Measurements from ENCODE around the gene XPNPEP1. TPM values are rescaled to one million over a fixed set of nuclear protein-coding genes. Genes with fewer than 3 reads are reported as not detected.

The XPNPEP1 gene
- total RNA-seq, 1 donor from 2014 or later, result 79.4 TPM

DNA sequence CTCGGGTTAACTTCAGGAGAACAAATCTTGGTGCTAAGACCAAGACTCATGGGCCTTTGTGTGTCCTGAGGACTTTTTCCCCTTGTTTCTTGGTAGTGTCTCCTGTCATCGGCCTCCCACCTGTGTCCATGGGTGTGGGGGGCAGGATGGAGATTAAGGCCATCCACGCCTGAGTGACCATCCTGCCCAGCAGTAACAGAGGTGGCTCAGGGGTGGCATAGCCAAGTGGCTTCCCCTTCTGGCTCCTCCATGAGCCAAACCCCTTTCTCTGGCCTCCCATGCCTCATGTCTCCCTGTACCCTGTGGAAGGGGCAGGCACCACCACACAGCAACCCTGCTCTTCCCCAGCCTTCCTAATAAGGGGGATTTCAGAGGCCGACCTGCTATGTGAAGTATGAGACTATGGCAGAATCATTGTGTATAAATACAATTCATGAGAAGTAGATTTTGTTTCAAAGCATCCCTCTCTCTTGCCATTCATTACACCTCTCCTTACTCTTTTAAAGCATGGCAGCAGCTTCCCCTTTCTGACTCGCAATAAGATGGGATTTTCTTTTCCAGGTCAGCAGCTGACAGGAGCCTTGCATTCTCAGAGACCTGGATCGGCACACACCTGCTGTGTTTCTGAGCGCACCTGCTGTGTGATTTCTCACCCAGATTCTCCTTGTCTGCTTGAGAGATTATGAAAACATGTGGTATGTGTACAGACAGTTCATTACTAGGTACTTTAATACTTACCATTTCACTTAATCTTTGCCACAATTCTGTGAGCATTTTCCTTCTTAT is 102.5 kb downstream of the XPNPEP1 start:
- Mint-ChIP-seq H3K4me3 (ENCODE audit: low read depth) (no peak overlapping the region), H3K27me3 (ENCODE audit: low read depth) (no peaks in the 10 kb centered on the region), H3K9me3 (no peaks in the 10 kb centered on the region), H3K4me1 (ENCODE audit: low read depth) (no peaks in the 10 kb centered on the region), H3K36me3 (ENCODE audit: low read depth) (no peaks in the 10 kb centered on the region), H3K27ac (no peak overlapping the region)
- DNase-seq (ENCODE audit: low spot score), result no peak
- intact Hi-C loops (cut with micrococcal nuclease), result no loop called here

DNA sequence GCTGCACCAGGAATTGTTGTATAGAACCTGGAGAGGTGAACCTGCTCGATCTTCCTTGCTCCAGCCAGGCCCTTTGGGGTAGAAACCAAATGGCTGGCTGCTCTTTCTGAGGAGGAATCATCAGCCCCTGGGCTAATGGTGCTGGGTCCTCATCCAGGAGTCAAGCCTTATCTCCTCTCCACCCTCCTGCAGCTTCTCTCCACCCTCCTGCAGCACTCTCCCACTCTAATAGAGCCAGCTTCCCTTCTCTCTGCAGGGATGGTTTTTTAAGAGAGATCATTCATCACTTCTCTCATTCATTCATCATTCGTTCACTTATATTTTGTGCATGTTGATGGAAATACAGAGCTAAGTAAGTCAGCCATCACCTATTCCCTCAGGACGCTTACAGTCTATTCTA is 103.5 kb downstream of the XPNPEP1 start:
- H3K4me1 Mint-ChIP-seq (ENCODE audit: low read depth), result no peaks in the 10 kb centered on the region
- H3K9me3 Mint-ChIP-seq, result no peaks in the 10 kb centered on the region
- intact Hi-C loops (cut with micrococcal nuclease), result no loop called here
- DNase-seq (ENCODE audit: low spot score), result no peak
- H3K27me3 Mint-ChIP-seq (ENCODE audit: low read depth), result no peaks in the 10 kb centered on the region
- H3K4me3 Mint-ChIP-seq (ENCODE audit: low read depth), result no peak overlapping the region
- no peaks in the 10 kb centered on the region for H3K36me3 Mint-ChIP-seq (ENCODE audit: low read depth)
- H3K27ac Mint-ChIP-seq, result no peak overlapping the region

Other genes starting within 250 kb of the XPNPEP1 start
- 37.8 and 47.4 TPM in 2 replicates for gene ADD3, start 84.5 kb upstream of the XPNPEP1 start, total RNA-seq

All from activated T-helper 2 cell treated with anti-CD3 and anti-CD28 coated beads, Interferon-gamma antibody, Interleukin-2, Interleukin-4, amounts not matched to agents 10 μg/mL and 5 μg/mL and 100 μg/mL, durations not matched to agents 14 hours and 24 hours and 36 hours (primary cell).